Caco-2 (cell line): ENCODE data around the gene FGF23. TPM values are rescaled to one million over a fixed set of nuclear protein-coding genes. Genes with fewer than 3 reads are reported as not detected.

Experiments
- BruUV-seq: library from RNA; stranded (reverse); fragments of 400-500 nt; replicated peaks from 2 replicates; lab custom pipeline; 2021; lab: Mats Ljungman, UMichigan
- CTCF ChIA-PET: fragments of 300-600 bp; sonication (Branson Sonifier 250); formaldehyde crosslinking; loops from one replicate; lab custom pipeline; 2022; ENCODE audit warnings: antibody characterized with exemption; lab: Charles Lee
- POLR2A ChIA-PET: fragments of 300-600 bp; sonication (Branson Sonifier 250); formaldehyde crosslinking; loops from one replicate; lab custom pipeline; 2022; ENCODE audit warnings: antibody characterized with exemption; lab: Charles Lee
- DNase-seq, 2 experiments: peaks; one replicate each; pipeline versions ENCODE4 v3.0.0 to v3.0.0-alpha.2; 2020 to 2022
- H3K27me3 ChIP-seq: replicated peaks from 2 replicates; pipeline ENCODE4 v1.6.0; 2011; ENCODE audit warnings: low read length; ENCODE audit not compliant: control insufficient read depth, insufficient read depth
- H3K36me3 ChIP-seq: 2 replicates; pipeline ENCODE4 v1.5.1; 2011; ENCODE audit warnings: low read length; ENCODE audit not compliant: control insufficient read depth, insufficient read depth
- H3K4me1 ChIP-seq: fragments of 250-450 bp; sonication (Bioruptor Pico); 2 replicates; pipeline ENCODE4 v1.5.1; 2020; ENCODE audit warnings: mild to moderate bottlenecking
- H3K4me3 ChIP-seq: 2 replicates; pipeline ENCODE4 v1.5.1; 2011; ENCODE audit warnings: low read depth, mild to moderate bottlenecking, control low read depth, low read length
- H3K9me3 ChIP-seq: fragments of 250-450 bp; sonication (Bioruptor Pico); 2 replicates; pipeline ENCODE4 v1.5.1; 2020; ENCODE audit warnings: mild to moderate bottlenecking, moderate library complexity
- H3K27ac Mint-ChIP-seq: one replicate; pipeline ENCODE4 v1.8.0; 2022; ENCODE audit warnings: mixed read lengths; ENCODE audit not compliant: unreplicated experiment
- H3K27me3 Mint-ChIP-seq: one replicate; pipeline ENCODE4 v1.8.0; 2022; ENCODE audit warnings: mixed read lengths; ENCODE audit not compliant: insufficient read depth, unreplicated experiment
- H3K36me3 Mint-ChIP-seq: one replicate; pipeline ENCODE4 v1.8.0; 2022; ENCODE audit warnings: mild to moderate bottlenecking, mixed read lengths; ENCODE audit not compliant: insufficient read depth, unreplicated experiment
- H3K4me1 Mint-ChIP-seq: one replicate; pipeline ENCODE4 v1.8.0; 2022; ENCODE audit warnings: low read depth, mixed read lengths; ENCODE audit not compliant: unreplicated experiment
- H3K4me3 Mint-ChIP-seq: one replicate; pipeline ENCODE4 v1.8.0; 2022; ENCODE audit warnings: mild to moderate bottlenecking, moderate library complexity, mixed read lengths; ENCODE audit not compliant: unreplicated experiment
- H3K9me3 Mint-ChIP-seq: one replicate; pipeline ENCODE4 v1.8.0; 2022; ENCODE audit warnings: mixed read lengths; ENCODE audit not compliant: unreplicated experiment
- CTCF ChIP-seq, 2 experiments: fragments of 200-600 bp in 1 of 2; IDR thresholded peaks; 1 replicate in 1 of 2; 2 replicates in 1 of 2; pipeline versions ENCODE4 v1.5.1 to v1.8.0; 2011 to 2022; ENCODE audit warnings: antibody characterized with exemption in 1 of 2, control low read depth in 1 of 2, inconsistent platforms in 1 of 2, low read depth in 1 of 2, low read length in 1 of 2, mild to moderate bottlenecking in 1 of 2, moderate library complexity in 1 of 2; ENCODE audit not compliant: insufficient read depth in 1 of 2, severe bottlenecking in 1 of 2, unreplicated experiment in 1 of 2
- intact Hi-C: fragments of 100-400 bp; cut with micrococcal nuclease; formaldehyde crosslinking; loops from one replicate; pipeline ENCODE4 v1.10.0; 2022; ENCODE audit not compliant: unreplicated experiment
- total RNA-seq: library from RNA; stranded (reverse); gene quantifications from 2 replicates; pipeline ENCODE4 v1.2.3, GENCODE V29; 2022

FGF23 gene
- total RNA-seq, 1 experiment from 2014 or later = not detected

- TF ChIP-seq CTCF (IDR thresholded peaks at IDR 0.05; ENCODE audit: insufficient read depth in 1 of 2, low read depth in 1 of 2, low read length in 1 of 2, severe bottlenecking in 1 of 2, unreplicated experiment in 1 of 2) = no peak
- H3K4me3 ChIP-seq = no peak overlapping the region
- no TSS peak for BruUV-seq
- no peaks in the 10 kb centered on the region for H3K36me3 Mint-ChIP-seq
- DNase-seq = no peak
- H3K36me3 ChIP-seq = no peaks in the 10 kb centered on the region
- H3K27ac Mint-ChIP-seq = no peak overlapping the region
- CTCF ChIA-PET = no interaction called here
- intact Hi-C loops = no loop called here
- H3K27me3 ChIP-seq = no peaks in the 10 kb centered on the region; the same call in 1 of the 2 replicates
- no peaks in the 10 kb centered on the region for H3K9me3 ChIP-seq
- H3K4me3 Mint-ChIP-seq = no peak overlapping the region
- H3K9me3 Mint-ChIP-seq = no peaks in the 10 kb centered on the region
- H3K4me1 Mint-ChIP-seq = no peaks in the 10 kb centered on the region
- H3K4me1 ChIP-seq = no peaks in the 10 kb centered on the region
- H3K27me3 Mint-ChIP-seq = peaks cover 39% of the 10 kb centered on the region
- POLR2A ChIA-PET = no interaction called here
Observed at GRCh38 chr12:4392223-4392742, 12.8 kb upstream of the FGF23 start.

GRCh38 chr12:4388662-4389061 is 9.2 kb upstream of the FGF23 start:
- Mint-ChIP-seq H3K27ac (no peak overlapping the region), H3K4me1 (no peaks in the 10 kb centered on the region), H3K27me3 (peaks cover 27% of the 10 kb centered on the region), H3K4me3 (no peak overlapping the region), H3K36me3 (no peaks in the 10 kb centered on the region), H3K9me3 (no peaks in the 10 kb centered on the region)
- H3K4me1 ChIP-seq = no peaks in the 10 kb centered on the region
- BruUV-seq = no TSS peak
- no peak overlapping the region for H3K4me3 ChIP-seq
- no peaks in the 10 kb centered on the region for H3K36me3 ChIP-seq
- TF ChIP-seq CTCF (IDR thresholded peaks at IDR 0.05; ENCODE audit: insufficient read depth in 1 of 2, low read depth in 1 of 2, low read length in 1 of 2, severe bottlenecking in 1 of 2, unreplicated experiment in 1 of 2) = no peak
- H3K27me3 ChIP-seq = no peaks in the 10 kb centered on the region; the same call in 1 of the 2 replicates
- no peak for DNase-seq
- ChIA-PET CTCF (no interaction called here), POLR2A (no interaction called here)
- intact Hi-C loops = no loop called here
- H3K9me3 ChIP-seq = no peaks in the 10 kb centered on the region

- BruUV-seq = no TSS peak
- CTCF ChIA-PET = interaction anchor here (0.6 kb wide), 1 partner anchor 144 kb away, joined by 3 read pairs; no protein-coding TSS in a partner anchor
- intact Hi-C loops = no loop called here
- Mint-ChIP-seq H3K4me1 (no peaks in the 10 kb centered on the region), H3K27me3 (peaks cover 25% of the 10 kb centered on the region), H3K36me3 (no peaks in the 10 kb centered on the region), H3K4me3 (no peak overlapping the region), H3K27ac (no peak overlapping the region), H3K9me3 (no peaks in the 10 kb centered on the region)
- DNase-seq = no peak
- Histone ChIP-seq H3K9me3 (no peaks in the 10 kb centered on the region), H3K4me1 (no peaks in the 10 kb centered on the region), H3K4me3 (no peak overlapping the region), H3K36me3 (no peaks in the 10 kb centered on the region), H3K27me3 (no peaks in the 10 kb centered on the region)
- TF ChIP-seq CTCF (IDR thresholded peaks at IDR 0.05; ENCODE audit: insufficient read depth in 1 of 2, low read depth in 1 of 2, low read length in 1 of 2, severe bottlenecking in 1 of 2, unreplicated experiment in 1 of 2) = no peak
- POLR2A ChIA-PET = no interaction called here
Observed at GRCh38 chr12:4388032-4388431, 8.5 kb upstream of the FGF23 start.
